Subcutaneous adipose tissue (tissue), 4 donors: ENCODE measurements around the gene FAM131A. TPM values are rescaled to one million over a fixed set of nuclear protein-coding genes. Genes with fewer than 3 reads are reported as not detected.

Experiments used
- total RNA-seq, 4 donors: library from RNA; depleted of rRNA; stranded (reverse); fragments of >200 nt; gene quantifications; one replicate each; pipeline ENCODE4 v1.1.0, GENCODE V29; 2016
- TF ChIP-seq, protein P1 (sequence below): fragments of 450-650 bp; IDR thresholded peaks from one replicate; pipeline ENCODE4 v1.5.1; 2016; ENCODE audit warnings: low read depth, mild to moderate bottlenecking, control low read depth, antibody characterized with exemption, moderate library complexity

FAM131A gene
- total RNA-seq, 4 donors from 2014 or later: 9.8 to 17.1 (median 13.8) TPM

DNA sequence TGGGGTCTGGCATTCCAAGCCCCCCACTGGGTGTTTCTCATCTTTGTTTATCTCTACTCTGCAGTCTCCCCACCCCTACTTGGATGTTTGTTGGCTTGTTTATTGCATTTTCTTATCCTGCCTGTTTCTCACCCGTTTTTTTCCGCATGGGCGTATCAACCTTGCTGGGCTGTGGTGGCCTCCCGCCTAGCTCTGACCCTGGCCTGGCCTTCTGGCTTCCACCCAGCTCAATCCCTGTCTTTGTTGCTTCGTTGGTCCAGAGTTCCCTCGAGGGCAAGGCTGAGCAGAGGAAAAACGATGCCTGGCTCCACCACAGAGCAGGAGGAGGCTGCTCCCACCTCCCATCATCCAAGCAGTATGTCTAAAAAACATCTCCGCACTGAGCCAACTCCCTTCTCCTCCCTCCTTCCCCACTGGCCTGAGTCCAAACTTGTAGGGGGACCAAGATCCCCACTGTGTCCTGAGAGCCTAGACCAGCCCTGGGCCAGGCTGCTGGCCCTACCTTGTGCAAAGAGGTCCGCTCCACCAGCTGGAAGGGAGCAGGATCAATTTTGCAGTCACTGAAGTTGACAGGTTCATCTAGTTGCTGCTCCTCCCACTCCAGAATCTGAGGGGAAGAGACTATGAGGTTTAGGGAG lies 14.2 kb downstream of the FAM131A start:
- TF ChIP-seq, protein P1, sequence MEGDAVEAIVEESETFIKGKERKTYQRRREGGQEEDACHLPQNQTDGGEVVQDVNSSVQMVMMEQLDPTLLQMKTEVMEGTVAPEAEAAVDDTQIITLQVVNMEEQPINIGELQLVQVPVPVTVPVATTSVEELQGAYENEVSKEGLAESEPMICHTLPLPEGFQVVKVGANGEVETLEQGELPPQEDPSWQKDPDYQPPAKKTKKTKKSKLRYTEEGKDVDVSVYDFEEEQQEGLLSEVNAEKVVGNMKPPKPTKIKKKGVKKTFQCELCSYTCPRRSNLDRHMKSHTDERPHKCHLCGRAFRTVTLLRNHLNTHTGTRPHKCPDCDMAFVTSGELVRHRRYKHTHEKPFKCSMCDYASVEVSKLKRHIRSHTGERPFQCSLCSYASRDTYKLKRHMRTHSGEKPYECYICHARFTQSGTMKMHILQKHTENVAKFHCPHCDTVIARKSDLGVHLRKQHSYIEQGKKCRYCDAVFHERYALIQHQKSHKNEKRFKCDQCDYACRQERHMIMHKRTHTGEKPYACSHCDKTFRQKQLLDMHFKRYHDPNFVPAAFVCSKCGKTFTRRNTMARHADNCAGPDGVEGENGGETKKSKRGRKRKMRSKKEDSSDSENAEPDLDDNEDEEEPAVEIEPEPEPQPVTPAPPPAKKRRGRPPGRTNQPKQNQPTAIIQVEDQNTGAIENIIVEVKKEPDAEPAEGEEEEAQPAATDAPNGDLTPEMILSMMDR: no peak

DNA sequence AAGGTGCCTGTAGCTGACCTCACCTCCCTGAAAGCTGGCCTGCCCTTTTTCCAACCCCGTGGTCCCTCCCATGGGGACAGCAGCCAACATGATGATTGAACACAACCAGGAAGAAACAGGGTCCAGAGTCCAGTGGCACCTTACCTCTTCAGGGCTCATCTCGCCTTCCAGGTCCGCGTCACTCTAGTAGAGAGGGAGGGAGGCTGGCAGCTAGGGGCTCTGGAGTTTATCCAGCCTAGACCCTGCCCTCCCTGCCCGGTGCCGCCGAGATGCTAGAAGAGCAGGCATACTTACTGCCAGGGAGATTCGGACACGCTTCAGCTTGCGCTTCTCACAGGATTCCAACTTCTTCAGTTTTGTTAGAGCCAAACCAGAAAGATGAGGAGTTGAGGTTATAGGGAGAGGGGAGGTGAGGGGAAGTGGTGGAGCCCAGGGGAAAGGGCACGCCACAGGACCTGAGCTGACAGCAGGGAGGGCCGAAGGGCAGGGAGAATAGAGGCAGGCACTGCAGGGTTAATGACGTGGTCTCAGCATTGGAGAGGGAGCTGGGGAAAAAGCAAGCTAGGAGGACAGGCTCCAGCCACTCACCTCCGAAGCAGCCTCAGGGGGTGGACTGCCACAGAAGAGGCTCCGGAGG lies 14.9 kb downstream of the FAM131A start:
- TF ChIP-seq, protein P1: no peak

DNA sequence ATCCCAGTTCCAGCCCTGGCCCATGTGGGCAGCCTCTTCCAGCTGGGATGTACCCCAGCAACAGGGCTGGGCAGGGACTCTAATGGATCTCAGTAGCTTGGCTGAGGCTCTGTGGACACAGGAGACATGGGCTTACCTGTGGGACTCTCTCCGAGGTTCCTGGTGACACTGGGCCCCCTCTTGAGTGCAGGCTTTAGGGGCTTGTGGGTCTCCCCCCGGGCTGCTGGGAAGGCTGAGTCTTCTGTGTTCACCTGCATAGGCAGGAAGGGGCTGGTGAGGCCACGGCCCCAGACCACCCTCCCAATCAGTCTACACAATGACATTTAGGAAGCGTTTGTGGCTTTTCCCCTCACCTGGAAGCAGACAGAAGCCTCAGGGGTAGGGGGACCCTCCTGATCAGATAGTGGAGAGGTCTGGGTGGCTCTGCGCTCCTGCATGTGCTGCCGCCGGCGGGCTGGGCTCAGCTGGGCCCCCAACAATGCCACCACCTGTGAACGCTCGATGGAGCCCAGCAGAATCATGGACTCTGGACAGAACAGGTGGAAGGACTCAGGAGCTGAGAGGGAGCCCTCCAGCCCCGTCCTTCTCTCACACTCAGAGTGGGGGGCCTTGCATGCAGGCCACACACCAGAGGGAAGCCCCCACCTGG lies 15.6 kb downstream of the FAM131A start:
- TF ChIP-seq, protein P1: no peak

DNA sequence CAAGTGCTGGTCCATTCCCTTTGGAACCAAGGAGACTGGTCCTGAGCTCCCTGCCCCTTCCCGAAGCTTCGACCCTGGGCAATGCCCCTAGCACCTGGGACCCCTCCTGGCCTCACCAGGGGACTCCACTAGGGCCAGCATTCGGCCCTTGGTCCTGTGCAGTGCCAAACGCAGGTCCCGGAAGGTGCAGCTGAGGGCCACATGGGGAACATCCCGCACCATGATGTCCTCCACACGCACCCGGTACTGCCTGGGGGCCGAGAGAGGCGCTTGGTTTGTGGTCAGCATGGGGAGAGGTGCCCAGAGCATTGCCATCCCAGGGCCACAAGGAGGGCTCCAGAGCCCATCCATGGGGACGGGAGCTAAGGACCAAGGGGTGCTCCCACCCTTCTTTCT lies 16.1 kb downstream of the FAM131A start:
- TF ChIP-seq, protein P1: no peak

DNA sequence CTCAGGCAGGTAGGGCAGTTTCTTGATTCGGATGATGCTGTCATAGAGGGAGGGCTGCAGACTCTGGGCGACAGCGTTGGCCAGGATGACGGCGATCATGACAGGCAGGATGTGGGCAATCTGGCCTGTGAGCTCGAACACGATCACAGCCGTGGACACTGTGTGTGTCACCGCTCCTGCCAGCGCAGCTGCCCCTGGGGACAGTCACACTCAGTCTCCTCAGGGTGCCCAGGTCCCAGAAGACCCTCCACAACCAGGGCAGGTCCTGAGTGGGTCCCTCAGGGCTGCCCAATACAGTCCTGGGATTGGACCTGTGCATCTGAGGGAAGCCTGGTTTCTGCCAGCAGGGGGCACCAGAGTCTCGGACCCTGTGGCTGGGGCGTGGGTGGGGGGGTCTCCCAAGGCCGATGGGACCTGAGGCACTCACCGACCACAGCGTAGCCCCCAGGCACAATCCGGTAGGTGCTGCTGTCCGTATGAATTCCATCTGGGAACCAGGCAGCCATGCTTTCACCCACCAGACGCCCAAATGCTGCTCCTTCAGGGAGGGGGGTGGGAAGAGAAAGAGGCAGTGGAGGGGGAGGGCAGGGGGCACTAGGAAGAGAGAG lies 16.8 kb downstream of the FAM131A start:
- TF ChIP-seq, protein P1: no peak

DNA sequence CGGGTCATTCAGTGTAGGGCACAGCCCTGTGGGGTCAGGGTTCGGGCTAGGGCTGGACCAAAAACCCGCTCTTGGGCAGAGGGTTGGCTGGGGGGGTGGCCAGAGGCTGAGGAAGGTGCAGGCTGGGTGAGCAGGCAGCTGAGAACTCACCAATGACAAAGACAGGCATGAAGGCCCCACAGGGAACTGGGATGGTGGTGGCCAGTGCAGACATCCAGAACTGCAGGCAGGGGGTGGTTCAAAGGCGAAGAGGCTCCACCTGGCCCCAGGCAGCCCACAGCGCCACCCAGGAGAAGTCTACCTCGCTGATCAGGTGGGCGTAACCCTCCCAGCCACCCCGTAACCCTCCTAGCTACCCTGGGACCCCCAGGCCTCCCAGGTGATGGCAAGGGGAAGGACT lies 17.4 kb downstream of the FAM131A start:
- TF ChIP-seq, protein P1: no peak
